OCI-M1 (cell line): Measurements from ENCODE around the gene LDHA.

Source experiments
- DNase-seq: peaks from one replicate; lab custom pipeline; 2025; lab: John Stamatoyannopoulos, UW

Gene LDHA

GRCh38 chr11:18394275-18394927 is at the start of gene LDHA:
Gene LDHA (plus strand): TSS chr11:18394563. CDS start chr11:18396843, 2,280 bp downstream.
- peak; percentile 95 for DNase-seq

GRCh38 chr11:18347471-18348125 is 46.8 kb upstream of the LDHA start:
- DNase-seq, result no peak

- no peak for DNase-seq
Observed at GRCh38 chr11:18352581-18352980, 41.8 kb upstream of the LDHA start.

GRCh38 chr11:18358646-18359045 is 35.7 kb upstream of the LDHA start:
- DNase-seq, result no peak

GRCh38 chr11:18361154-18361553 is 33.2 kb upstream of the LDHA start:
- no peak for DNase-seq

- DNase-seq, result no peak
Observed at GRCh38 chr11:18364495-18365073, 29.8 kb upstream of the LDHA start.

- no peak for DNase-seq
Observed at GRCh38 chr11:18365741-18366140, 28.6 kb upstream of the LDHA start.

GRCh38 chr11:18366286-18366685 is 28.1 kb upstream of the LDHA start:
- no peak for DNase-seq

- no peak for DNase-seq
Observed at GRCh38 chr11:18367431-18367830, 26.9 kb upstream of the LDHA start.

- no peak for DNase-seq
Observed at GRCh38 chr11:18368221-18368620, 26.1 kb upstream of the LDHA start.

- DNase-seq, result no peak
Observed at GRCh38 chr11:18369398-18369797, 25.0 kb upstream of the LDHA start.

- peak; percentile 33 for DNase-seq
Observed at GRCh38 chr11:18371279-18371678, 23.1 kb upstream of the LDHA start.

- DNase-seq, result peak; percentile 5
Observed at GRCh38 chr11:18372201-18372600, 22.2 kb upstream of the LDHA start.

GRCh38 chr11:18374956-18375355 is 19.4 kb upstream of the LDHA start:
- DNase-seq, result no peak

- no peak for DNase-seq
Observed at GRCh38 chr11:18375941-18376340, 18.4 kb upstream of the LDHA start.

GRCh38 chr11:18379201-18379600 is 15.2 kb upstream of the LDHA start:
- no peak for DNase-seq

GRCh38 chr11:18383388-18384156 is 10.8 kb upstream of the LDHA start:
- peak; percentile 45 for DNase-seq

GRCh38 chr11:18384157-18384641 is 10.2 kb upstream of the LDHA start:
- peak; percentile 52 for DNase-seq

GRCh38 chr11:18390088-18390487 is 4.3 kb upstream of the LDHA start:
- no peak for DNase-seq

- DNase-seq, result no peak
Observed at GRCh38 chr11:18392434-18393321, 1.7 kb upstream of the LDHA start.

- DNase-seq, result peak; percentile 78
Observed at GRCh38 chr11:18393581-18394274, 635 bp upstream of the LDHA start.
